Left renal cortex interstitium (tissue), 4 donors: ENCODE measurements around the gene ERGIC3. TPM values are rescaled to one million over a fixed set of nuclear protein-coding genes. Genes with fewer than 3 reads are reported as not detected.

ENCODE experiments used
- DNase-seq, 4 donors: peaks; one replicate each; pipeline ENCODE4 v3.0.0-alpha.2; 2013; ENCODE audit warnings: low read depth in 4 of 4, low spot score in 2 of 4, missing footprints in 1 of 4
- polyA plus RNA-seq, 4 donors: library from polyadenylated mRNA; unstranded; fragments of 120-200 nt; gene quantifications; one replicate each; pipeline ENCODE4 v1.2.1, GENCODE V29; 2013; ENCODE audit not compliant: insufficient read length in 4 of 4

The ERGIC3 gene
- 100 to 1,000 TPM; 346 to 382 (median 357) TPM for polyA plus RNA-seq

DNA sequence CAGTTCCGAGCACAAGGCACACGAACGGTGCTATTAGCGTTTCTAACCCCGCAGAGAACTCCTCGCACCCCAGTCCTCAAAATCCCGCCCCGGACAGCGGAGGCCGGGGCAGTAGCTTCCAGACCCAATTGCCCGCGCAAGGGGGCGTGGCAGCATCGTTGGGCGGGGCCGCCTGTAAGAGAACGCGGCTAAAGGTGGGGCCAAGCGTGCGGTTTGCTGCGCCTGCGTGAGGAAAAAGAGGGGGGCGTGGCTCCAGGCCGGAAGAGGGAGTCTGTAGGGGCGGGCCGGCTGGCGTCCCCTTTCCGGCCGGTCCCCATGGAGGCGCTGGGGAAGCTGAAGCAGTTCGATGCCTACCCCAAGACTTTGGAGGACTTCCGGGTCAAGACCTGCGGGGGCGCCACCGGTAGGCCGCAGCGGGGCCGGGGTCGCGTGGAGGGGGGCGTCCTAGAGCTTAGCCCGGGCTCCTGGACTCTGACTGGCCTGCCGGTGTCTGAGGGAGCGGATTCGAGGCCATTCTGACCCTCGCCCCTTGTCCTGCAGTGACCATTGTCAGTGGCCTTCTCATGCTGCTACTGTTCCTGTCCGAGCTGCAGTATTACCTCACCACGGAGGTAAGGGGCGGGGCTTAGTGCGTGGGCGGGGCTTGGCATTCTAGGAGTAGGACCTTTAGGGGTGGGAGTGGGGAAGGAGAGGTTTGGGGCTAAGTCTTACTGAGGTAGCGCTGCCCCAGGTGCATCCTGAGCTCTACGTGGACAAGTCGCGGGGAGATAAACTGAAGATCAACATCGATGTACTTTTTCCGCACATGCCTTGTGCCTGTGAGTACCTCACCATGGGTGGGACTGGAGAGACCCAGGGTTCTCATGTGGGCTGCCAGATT lies at the start of gene ERGIC3:
ERGIC3 (plus strand) TSS at position 296 of the 880 bp plus-strand sequence; CDS start at position 316, 20 bp downstream.
- peak; percentile 75 to 94 (median 84) for DNase-seq

GRCh38 chr20:35492352-35492751 lies 49.5 kb upstream of the ERGIC3 start:
- DNase-seq: no peak

DNA sequence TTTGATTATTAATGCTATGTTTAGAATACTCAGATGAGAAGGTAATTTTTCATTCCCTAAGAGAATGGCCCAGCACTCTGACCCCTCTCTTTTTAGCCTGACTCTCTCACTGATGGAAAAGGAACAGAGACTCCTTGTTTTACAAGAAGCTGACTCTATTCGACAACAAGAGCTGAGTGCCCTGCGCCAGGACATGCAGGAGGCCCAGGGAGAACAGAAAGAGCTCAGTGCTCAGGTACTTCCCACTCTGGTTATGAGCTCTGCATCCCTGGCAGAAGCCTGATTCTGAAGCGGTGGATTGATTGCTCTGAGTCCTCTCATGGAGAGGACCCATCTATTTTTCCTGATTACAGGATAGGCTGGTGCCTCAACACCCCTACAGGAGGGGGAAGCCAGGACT lies 45.4 kb upstream of the ERGIC3 start:
- DNase-seq: no peak

GRCh38 chr20:35497320-35497719 lies 44.6 kb upstream of the ERGIC3 start:
- DNase-seq: no peak

DNA sequence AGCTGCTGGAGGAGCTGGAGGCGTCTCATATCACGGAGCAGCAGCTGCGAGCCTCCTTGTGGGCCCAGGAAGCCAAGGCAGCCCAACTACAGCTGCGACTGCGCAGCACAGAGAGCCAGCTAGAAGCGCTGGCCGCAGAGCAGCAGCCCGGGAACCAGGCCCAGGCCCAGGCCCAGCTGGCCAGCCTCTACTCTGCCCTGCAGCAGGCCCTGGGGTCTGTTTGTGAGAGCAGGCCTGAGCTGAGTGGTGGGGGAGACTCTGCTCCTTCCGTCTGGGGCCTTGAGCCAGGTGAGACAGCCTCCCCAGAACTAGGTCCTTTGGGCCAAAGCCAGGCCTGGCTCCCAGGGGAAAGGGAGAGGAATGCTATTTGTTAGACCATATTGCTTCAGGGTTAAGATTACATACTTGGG lies 44.1 kb upstream of the ERGIC3 start:
- no peak for DNase-seq

GRCh38 chr20:35499271-35499670 lies 42.6 kb upstream of the ERGIC3 start:
- DNase-seq: no peak

DNA sequence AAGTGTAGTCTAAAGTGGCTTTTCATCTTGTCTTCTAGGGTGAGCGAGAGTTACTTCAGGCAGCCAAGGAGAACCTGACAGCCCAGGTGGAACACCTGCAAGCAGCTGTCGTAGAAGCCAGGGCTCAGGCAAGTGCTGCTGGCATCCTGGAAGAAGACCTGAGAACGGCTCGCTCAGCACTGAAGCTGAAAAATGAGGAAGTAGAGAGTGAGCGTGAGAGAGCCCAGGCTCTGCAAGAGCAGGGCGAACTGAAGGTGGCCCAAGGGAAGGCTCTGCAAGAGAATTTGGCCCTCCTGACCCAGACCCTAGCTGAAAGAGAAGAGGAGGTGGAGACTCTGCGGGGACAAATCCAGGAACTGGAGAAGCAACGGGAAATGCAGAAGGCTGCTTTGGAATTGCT lies 39.5 kb upstream of the ERGIC3 start:
- no peak for DNase-seq

GRCh38 chr20:35503281-35503680 lies 38.6 kb upstream of the ERGIC3 start:
- DNase-seq: no peak

DNA sequence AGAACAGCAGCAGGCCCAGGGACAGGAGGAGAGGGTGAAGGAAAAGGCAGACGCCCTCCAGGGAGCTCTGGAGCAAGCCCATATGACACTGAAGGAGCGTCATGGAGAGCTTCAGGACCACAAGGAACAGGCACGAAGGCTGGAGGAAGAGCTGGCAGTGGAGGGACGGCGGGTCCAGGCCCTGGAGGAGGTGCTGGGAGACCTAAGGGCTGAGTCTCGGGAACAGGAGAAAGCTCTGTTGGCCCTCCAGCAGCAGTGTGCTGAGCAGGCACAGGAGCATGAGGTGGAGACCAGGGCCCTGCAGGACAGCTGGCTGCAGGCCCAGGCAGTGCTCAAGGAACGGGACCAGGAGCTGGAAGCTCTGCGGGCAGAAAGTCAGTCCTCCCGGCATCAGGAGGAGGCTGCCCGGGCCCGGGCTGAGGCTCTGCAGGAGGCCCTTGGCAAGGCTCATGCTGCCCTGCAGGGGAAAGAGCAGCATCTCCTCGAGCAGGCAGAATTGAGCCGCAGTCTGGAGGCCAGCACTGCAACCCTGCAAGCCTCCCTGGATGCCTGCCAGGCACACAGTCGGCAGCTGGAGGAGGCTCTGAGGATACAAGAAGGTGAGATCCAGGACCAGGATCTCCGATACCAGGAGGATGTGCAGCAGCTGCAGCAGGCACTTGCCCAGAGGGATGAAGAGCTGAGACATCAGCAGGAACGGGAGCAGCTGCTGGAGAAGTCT lies 37.9 kb upstream of the ERGIC3 start:
- DNase-seq: no peak

- no peak for DNase-seq
These were observed 37.1 kb upstream of the ERGIC3 start for GRCh38 chr20:35504751-35505150.

GRCh38 chr20:35506179-35506578 lies 35.7 kb upstream of the ERGIC3 start:
- DNase-seq: no peak

GRCh38 chr20:35506872-35507638 lies 34.8 kb upstream of the ERGIC3 start:
- DNase-seq: no peak

DNA sequence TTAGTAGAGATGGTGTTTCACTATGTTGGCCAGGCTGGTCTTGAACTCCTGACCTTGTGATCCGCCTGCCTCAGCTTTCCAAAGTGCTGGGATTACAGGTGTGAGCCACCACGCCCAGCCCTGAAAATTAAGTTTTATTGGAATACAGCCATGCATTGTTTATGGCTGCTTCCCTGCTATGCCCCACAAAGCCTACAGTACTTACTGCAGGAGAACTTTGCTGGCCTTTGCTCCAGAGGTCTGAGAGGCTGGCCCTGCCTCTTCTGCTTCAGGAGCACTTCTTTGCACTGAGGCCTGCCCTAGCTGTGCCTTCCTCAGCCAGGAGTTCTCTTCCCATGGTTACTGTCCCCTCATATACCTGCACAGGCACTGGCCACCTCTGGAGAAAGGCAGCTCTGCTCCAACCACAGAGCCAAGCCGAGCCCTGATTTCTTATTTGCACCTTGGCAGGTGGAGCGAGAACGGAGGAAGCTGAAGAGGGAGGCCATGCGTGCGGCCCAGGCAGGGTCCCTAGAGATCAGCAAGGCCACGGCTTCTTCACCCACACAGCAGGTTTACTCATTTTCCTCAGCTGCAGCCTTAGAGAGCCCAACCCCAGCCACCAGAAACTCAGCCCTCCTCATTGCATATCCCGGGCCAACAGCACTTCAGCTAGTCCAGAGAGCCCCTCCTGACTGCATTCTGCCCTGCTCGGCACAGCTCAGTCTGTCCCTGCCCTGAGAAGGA lies 33.2 kb upstream of the ERGIC3 start:
- no peak for DNase-seq

DNA sequence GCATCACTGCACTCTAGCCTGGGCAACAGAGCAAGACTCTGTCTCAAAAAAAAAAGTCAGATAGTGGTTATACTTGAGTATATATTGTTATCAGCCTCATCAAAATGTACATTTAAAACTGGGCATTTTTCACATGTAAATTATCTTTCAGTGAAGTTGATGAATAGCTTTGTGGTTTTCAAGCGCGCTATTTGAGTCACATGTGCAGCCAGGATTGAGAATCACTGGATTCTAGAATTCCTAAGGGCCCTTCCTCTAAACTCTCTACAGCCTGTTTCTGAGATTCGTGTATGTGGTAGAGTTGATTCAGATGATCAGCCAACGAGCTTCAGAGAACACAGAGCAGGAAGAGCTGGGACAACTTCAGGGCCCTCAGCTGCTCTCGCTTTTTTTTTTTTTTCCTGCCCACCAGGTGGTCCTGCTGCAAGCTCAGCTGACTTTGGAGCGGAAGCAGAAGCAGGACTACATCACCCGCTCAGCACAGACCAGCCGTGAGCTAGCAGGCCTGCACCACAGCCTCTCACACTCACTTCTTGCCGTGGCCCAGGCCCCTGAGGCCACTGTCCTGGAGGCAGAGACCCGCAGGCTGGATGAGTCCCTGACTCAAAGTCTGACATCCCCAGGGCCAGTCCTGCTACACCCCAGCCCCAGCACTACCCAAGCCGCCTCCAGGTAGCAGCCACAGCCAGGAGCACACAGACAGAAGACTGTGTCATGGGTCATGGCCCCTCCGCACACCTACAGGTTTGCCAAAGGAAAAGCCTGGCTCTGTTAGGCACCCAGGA lies 30.7 kb upstream of the ERGIC3 start:
- DNase-seq: no peak

- peak in 3 of 4 donors; percentile 1 to 16 (median 2) for DNase-seq
These were observed 30.0 kb upstream of the ERGIC3 start for GRCh38 chr20:35511814-35512420.

DNA sequence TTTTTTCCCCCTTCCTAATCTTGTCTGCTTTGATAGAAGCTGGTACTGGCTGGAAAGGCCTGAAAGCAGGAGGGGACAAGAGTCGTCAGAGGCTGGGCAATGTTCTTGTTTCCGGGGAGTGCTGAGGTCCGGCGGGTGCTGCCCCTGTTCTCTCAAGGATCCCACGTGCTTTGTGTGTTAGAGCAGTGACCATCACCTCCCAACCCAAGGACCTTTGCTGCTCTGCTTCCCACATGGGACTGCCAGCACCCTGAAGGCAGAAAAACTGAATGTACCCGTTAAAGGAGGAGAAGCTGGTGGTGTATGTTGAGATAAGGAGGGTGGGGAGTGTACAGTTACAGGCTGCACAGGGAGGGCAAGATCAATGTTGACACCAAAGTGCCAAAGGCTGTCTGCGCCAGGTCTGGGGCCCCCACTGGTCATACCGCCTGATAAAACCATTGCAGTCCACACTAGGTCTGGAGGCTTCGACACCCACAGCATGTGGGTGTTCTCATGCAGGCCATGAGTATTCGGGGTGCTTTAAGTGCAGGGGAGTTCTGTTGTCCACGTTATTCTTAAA lies 27.4 kb upstream of the ERGIC3 start:
- DNase-seq: no peak

GRCh38 chr20:35515341-35515740 lies 26.5 kb upstream of the ERGIC3 start:
- DNase-seq: no peak

DNA sequence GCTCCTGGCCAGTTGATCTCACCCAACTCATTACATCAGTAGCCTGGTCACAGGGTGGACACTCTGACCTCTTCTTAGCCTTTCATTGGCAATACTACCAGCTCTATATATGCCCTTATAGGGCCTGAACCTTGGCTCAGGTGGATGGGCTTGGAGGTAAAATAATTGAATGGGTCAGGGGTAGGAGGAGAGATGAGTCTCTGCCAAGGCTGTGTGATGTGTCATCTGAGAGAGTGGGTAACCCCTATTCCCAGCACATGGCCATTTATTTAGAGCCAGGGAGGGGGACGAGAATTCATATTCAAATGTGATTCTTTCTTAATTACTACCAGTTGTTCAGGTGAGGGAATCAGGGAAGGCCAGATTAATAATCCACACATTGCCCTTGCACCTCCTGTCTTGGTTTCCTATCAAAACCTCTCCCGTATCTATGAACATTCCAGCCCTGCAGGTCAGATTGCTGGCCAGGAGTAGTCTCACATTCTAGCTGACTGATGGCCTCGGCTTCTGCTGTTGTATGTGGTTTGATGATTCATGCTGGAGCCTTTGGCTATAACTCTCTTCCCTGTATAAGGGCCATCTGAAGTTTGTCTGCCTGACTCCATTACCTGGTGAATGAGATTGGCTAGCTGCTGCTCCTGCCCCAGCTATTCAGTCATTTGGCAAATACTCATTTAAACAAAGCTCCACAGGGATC lies 25.8 kb upstream of the ERGIC3 start:
- no peak for DNase-seq
